NB4 (cell line): ENCODE data around the gene OLA1.
A peak's percentile ranks its signal among the peaks of the same experiment; 100 is the strongest.

Source experiments
- POLR2A ChIP-seq: IDR thresholded peaks from 2 replicates; pipeline ENCODE4 v1.6.1; 2011; ENCODE audit warnings: mild to moderate bottlenecking; ENCODE audit not compliant: insufficient read length; ENCODE audit errors: extremely low read depth
- TF ChIP-seq, protein P1 (sequence below): IDR thresholded peaks from one replicate; pipeline ENCODE4 v1.5.1; 2012; ENCODE audit warnings: low read depth, low read length
- TF ChIP-seq, protein P2 (sequence below): IDR thresholded peaks from 2 replicates; pipeline ENCODE4 v1.6.1; 2011; ENCODE audit warnings: low read depth, low read length

DNA sequence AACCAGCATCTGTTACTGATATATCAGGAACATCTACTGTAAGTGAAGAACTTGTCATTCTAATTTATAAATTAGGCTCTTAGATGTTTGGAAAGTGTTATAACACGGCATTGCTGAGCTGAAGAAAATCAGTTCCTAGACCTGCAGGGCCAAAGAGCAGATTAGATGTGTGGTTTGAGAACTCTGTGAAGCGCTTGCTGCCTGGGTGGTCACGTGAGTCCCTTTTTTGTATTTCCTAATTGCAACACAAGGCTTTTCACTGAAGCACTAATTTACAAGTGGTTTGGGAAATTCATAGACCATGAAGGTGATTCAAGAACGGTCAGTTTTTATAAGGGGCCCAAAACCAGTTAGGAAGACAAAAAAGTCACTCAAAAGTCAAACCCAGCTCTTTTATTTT lies 176.3 kb downstream of the OLA1 start:
- TF ChIP-seq, protein P1, sequence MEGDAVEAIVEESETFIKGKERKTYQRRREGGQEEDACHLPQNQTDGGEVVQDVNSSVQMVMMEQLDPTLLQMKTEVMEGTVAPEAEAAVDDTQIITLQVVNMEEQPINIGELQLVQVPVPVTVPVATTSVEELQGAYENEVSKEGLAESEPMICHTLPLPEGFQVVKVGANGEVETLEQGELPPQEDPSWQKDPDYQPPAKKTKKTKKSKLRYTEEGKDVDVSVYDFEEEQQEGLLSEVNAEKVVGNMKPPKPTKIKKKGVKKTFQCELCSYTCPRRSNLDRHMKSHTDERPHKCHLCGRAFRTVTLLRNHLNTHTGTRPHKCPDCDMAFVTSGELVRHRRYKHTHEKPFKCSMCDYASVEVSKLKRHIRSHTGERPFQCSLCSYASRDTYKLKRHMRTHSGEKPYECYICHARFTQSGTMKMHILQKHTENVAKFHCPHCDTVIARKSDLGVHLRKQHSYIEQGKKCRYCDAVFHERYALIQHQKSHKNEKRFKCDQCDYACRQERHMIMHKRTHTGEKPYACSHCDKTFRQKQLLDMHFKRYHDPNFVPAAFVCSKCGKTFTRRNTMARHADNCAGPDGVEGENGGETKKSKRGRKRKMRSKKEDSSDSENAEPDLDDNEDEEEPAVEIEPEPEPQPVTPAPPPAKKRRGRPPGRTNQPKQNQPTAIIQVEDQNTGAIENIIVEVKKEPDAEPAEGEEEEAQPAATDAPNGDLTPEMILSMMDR = no peak
- TF ChIP-seq POLR2A = no peak
- TF ChIP-seq, protein P2, sequence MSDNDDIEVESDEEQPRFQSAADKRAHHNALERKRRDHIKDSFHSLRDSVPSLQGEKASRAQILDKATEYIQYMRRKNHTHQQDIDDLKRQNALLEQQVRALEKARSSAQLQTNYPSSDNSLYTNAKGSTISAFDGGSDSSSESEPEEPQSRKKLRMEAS = peak; percentile 63
